HEK293 (cell line): ENCODE results near the gene TPM3.
"Not testable (repeated sequence)": the region's sequence is repeated elsewhere in the genome, so short reads cannot be mapped to it uniquely, and the experiment has no call there.

Experiments used
- CTCF ChIA-PET: fragments of 350-600 bp; formaldehyde crosslinking; extraction: SDS; loops from one replicate; lab custom pipeline; 2021; ENCODE audit warnings: antibody characterized with exemption; lab: Yijun Ruan, JAX
- POLR2A ChIA-PET: fragments of 300-600 bp; formaldehyde crosslinking; extraction: SDS; loops from one replicate; lab custom pipeline; 2020; ENCODE audit warnings: antibody characterized with exemption, inconsistent platforms; lab: Yijun Ruan, JAX
- H3K27ac ChIP-seq: fragments of 200-500 bp; sonication (Bioruptor generic); 2 replicates; pipeline ENCODE4 v1.5.1; 2014; ENCODE audit warnings: low read depth, low read length, control low read depth, inconsistent platforms; ENCODE audit errors: extremely low read depth
- H3K36me3 ChIP-seq, 2 experiments: fragments of 200-500 bp in 1 of 2; sonication (Bioruptor generic) in 1 of 2; 1 replicate in 1 of 2; 2 replicates in 1 of 2; pipeline ENCODE4 v1.5.1; 2014 to 2017; ENCODE audit warnings: inconsistent platforms in 2 of 2, low read length in 2 of 2; ENCODE audit not compliant: control insufficient read depth in 2 of 2, insufficient read depth in 1 of 2
- H3K4me1 ChIP-seq: fragments of 200-500 bp; sonication (Bioruptor generic); 2 replicates; pipeline ENCODE4 v1.5.1; 2014; ENCODE audit warnings: mild to moderate bottlenecking, low read length, inconsistent platforms; ENCODE audit not compliant: control insufficient read depth, insufficient read depth
- H3K4me3 ChIP-seq: 2 replicates; pipeline ENCODE4 v1.5.1; 2011; ENCODE audit warnings: low read depth, mild to moderate bottlenecking, control low read depth, low read length, moderate library complexity
- H3K9me3 ChIP-seq: fragments of 200-500 bp; sonication (Bioruptor generic); 2 replicates; pipeline ENCODE4 v1.5.1; 2014; ENCODE audit warnings: low read depth, low read length, inconsistent platforms; ENCODE audit not compliant: control insufficient read depth, insufficient read depth
- ELK4 ChIP-seq: IDR thresholded peaks from 2 replicates; pipeline ENCODE4 v1.6.1; 2011; ENCODE audit warnings: mild to moderate bottlenecking, low read depth, low read length, borderline replicate concordance
- GLI2 ChIP-seq: fragments of 450-650 bp; formaldehyde crosslinking; IDR thresholded peaks from 2 replicates; pipeline ENCODE4; 2017; ENCODE audit warnings: missing biosample characterization, missing genetic modification characterization, low read depth, borderline replicate concordance
- OVOL3 ChIP-seq: fragments of 450-650 bp; formaldehyde crosslinking; IDR thresholded peaks from 2 replicates; pipeline ENCODE4 v1.5.1; 2016; ENCODE audit warnings: missing biosample characterization, missing genetic modification characterization
- PRDM1 ChIP-seq: fragments of 450-650 bp; formaldehyde crosslinking; IDR thresholded peaks from 2 replicates; pipeline ENCODE4; 2016; ENCODE audit warnings: missing biosample characterization, missing genetic modification characterization
- SCRT2 ChIP-seq: fragments of 450-650 bp; formaldehyde crosslinking; IDR thresholded peaks from 2 replicates; pipeline ENCODE4 v1.5.1; 2016; ENCODE audit warnings: missing biosample characterization, missing genetic modification characterization
- SETDB1 ChIP-seq: IDR thresholded peaks from one replicate; pipeline ENCODE4 v1.6.1; 2017; ENCODE audit warnings: mild to moderate bottlenecking, low read length, moderate library complexity, mixed read lengths; ENCODE audit not compliant: insufficient read length
- ZBTB49 ChIP-seq: fragments of 450-650 bp; formaldehyde crosslinking; IDR thresholded peaks from 2 replicates; pipeline ENCODE4 v1.5.1; 2016; ENCODE audit warnings: missing biosample characterization, missing genetic modification characterization, low read depth
- ZEB2 ChIP-seq: fragments of 450-650 bp; formaldehyde crosslinking; IDR thresholded peaks from 2 replicates; pipeline ENCODE4 v1.5.1; 2016; ENCODE audit warnings: missing biosample characterization, missing genetic modification characterization
- ZFP69B ChIP-seq: fragments of 450-650 bp; formaldehyde crosslinking; IDR thresholded peaks from 2 replicates; pipeline ENCODE4 v1.5.1; 2016; ENCODE audit warnings: missing biosample characterization, missing genetic modification characterization
- ZIC2 ChIP-seq: fragments of 450-650 bp; formaldehyde crosslinking; IDR thresholded peaks from 2 replicates; pipeline ENCODE4 v1.5.1; 2016; ENCODE audit warnings: missing biosample characterization, missing genetic modification characterization
- ZNF146 ChIP-seq: fragments of 450-650 bp; formaldehyde crosslinking; IDR thresholded peaks from 2 replicates; pipeline ENCODE4 v1.5.1; 2016; ENCODE audit warnings: missing biosample characterization, missing genetic modification characterization
- ZNF214 ChIP-seq: fragments of 450-650 bp; formaldehyde crosslinking; IDR thresholded peaks from 2 replicates; pipeline ENCODE4 v1.5.1; 2017; ENCODE audit warnings: missing biosample characterization, mild to moderate bottlenecking, missing genetic modification characterization, borderline replicate concordance
- ZNF311 ChIP-seq: fragments of 450-650 bp; formaldehyde crosslinking; IDR thresholded peaks from 2 replicates; pipeline ENCODE4 v1.5.1; 2017; ENCODE audit warnings: missing biosample characterization, missing genetic modification characterization, borderline replicate concordance
- ZNF362 ChIP-seq: fragments of 450-650 bp; formaldehyde crosslinking; IDR thresholded peaks from 2 replicates; pipeline ENCODE4 v1.5.1; 2016; ENCODE audit warnings: missing biosample characterization, missing genetic modification characterization
- ZNF37A ChIP-seq: fragments of 450-650 bp; IDR thresholded peaks from 2 replicates; pipeline ENCODE4 v1.5.1; 2018; ENCODE audit warnings: missing biosample characterization, missing genetic modification characterization
- ZNF433 ChIP-seq: fragments of 450-650 bp; formaldehyde crosslinking; IDR thresholded peaks from 2 replicates; pipeline ENCODE4 v1.5.1; 2016; ENCODE audit warnings: missing biosample characterization, missing genetic modification characterization, low read depth
- ZNF48 ChIP-seq: fragments of 450-650 bp; formaldehyde crosslinking; IDR thresholded peaks from 2 replicates; pipeline ENCODE4 v1.5.1; 2016; ENCODE audit warnings: missing biosample characterization, missing genetic modification characterization
- ZNF501 ChIP-seq: fragments of 450-650 bp; formaldehyde crosslinking; IDR thresholded peaks from 2 replicates; pipeline ENCODE4 v1.5.1; 2016; ENCODE audit warnings: missing biosample characterization, missing genetic modification characterization
- ZNF558 ChIP-seq: fragments of 450-650 bp; formaldehyde crosslinking; IDR thresholded peaks from 2 replicates; pipeline ENCODE4 v1.5.1; 2016; ENCODE audit warnings: missing biosample characterization, missing genetic modification characterization
- ZNF585B ChIP-seq: fragments of 450-650 bp; formaldehyde crosslinking; IDR thresholded peaks from 2 replicates; pipeline ENCODE4 v1.5.1; 2016; ENCODE audit warnings: missing biosample characterization, missing genetic modification characterization
- ZNF677 ChIP-seq: fragments of 450-650 bp; IDR thresholded peaks from 2 replicates; pipeline ENCODE4 v1.5.0; 2018; ENCODE audit warnings: missing biosample characterization, mild to moderate bottlenecking, missing genetic modification characterization, moderate library complexity
- ZNF747 ChIP-seq: fragments of 450-650 bp; formaldehyde crosslinking; IDR thresholded peaks from 2 replicates; pipeline ENCODE4 v1.5.1; 2016; ENCODE audit warnings: missing biosample characterization, missing genetic modification characterization
- ZNF791 ChIP-seq: fragments of 450-650 bp; formaldehyde crosslinking; IDR thresholded peaks from 2 replicates; pipeline ENCODE4 v1.5.1; 2016; ENCODE audit warnings: missing biosample characterization, missing genetic modification characterization
- ZNF843 ChIP-seq: fragments of 450-650 bp; formaldehyde crosslinking; IDR thresholded peaks from 2 replicates; pipeline ENCODE4 v1.5.1; 2016; ENCODE audit warnings: missing biosample characterization, missing genetic modification characterization

Gene TPM3

GRCh38 chr1:154237880-154238506 lies 46.1 kb upstream of the TPM3 start:
- H3K4me3 ChIP-seq, result no peak overlapping the region
- H3K9me3 ChIP-seq, result no peaks in the 10 kb centered on the region
- H3K4me1 ChIP-seq, result no peaks in the 10 kb centered on the region
- no peak overlapping the region for H3K27ac ChIP-seq
- ChIA-PET POLR2A (interaction anchor here (1.3 kb wide), 1 partner anchor 18 kb away, joined by 4 read pairs; the partner anchor contains the start of gene UBAP2L), CTCF (no interaction called here)
- TF ChIP-seq ZNF843, result no peak
- peak; percentile 58 for TF ChIP-seq ZNF146 (tag by site-specific recombination)
- no peak for TF ChIP-seq GLI2
- no peak for TF ChIP-seq ZNF433 (tag by site-specific recombination)
- H3K36me3 ChIP-seq, result peaks cover 62 to 98% of the 10 kb centered on the region in 2 experiments

GRCh38 chr1:154237435-154237834 lies 45.5 kb upstream of the TPM3 start:
- Histone ChIP-seq H3K4me1 (no peaks in the 10 kb centered on the region), H3K27ac (no peak overlapping the region), H3K9me3 (no peaks in the 10 kb centered on the region), H3K36me3 (peaks cover 62 to 98% of the 10 kb centered on the region in 2 experiments), H3K4me3 (no peak overlapping the region)
- POLR2A ChIA-PET, result no interaction called here
- CTCF ChIA-PET, result no interaction called here
- TF ChIP-seq ZNF747 (tag by site-specific recombination) (no peak), ZNF362 (tag by site-specific recombination) (no peak), ZNF585B (tag by site-specific recombination) (no peak), SCRT2 (tag by site-specific recombination) (no peak), SETDB1 (no peak), OVOL3 (tag by site-specific recombination) (no peak), ZNF791 (no peak), ZNF37A (tag by site-specific recombination) (no peak), ZNF214 (tag by site-specific recombination) (no peak), ZNF48 (tag by site-specific recombination) (no peak), ZEB2 (tag by site-specific recombination) (no peak), ZNF677 (no peak), ZNF501 (tag by site-specific recombination) (no peak)

- no peaks in the 10 kb centered on the region for H3K9me3 ChIP-seq
- POLR2A ChIA-PET, result no interaction called here
- CTCF ChIA-PET, result no interaction called here
- no peak for TF ChIP-seq ZNF558 (tag by site-specific recombination)
- no peak for TF ChIP-seq ZFP69B (tag by site-specific recombination)
- no peak for TF ChIP-seq ZIC2
- TF ChIP-seq ZNF311 (tag by site-specific recombination), result no peak
- no peak for TF ChIP-seq PRDM1
- no peak for TF ChIP-seq ZBTB49 (tag by site-specific recombination)
- no peak for TF ChIP-seq ELK4
- no peak for TF ChIP-seq ZNF146 (tag by site-specific recombination)
- H3K27ac ChIP-seq, result no peak overlapping the region
- peaks cover 63 to 98% of the 10 kb centered on the region in 2 experiments for H3K36me3 ChIP-seq
- no peak overlapping the region for H3K4me3 ChIP-seq
- no peaks in the 10 kb centered on the region for H3K4me1 ChIP-seq
Measured at GRCh38 chr1:154236855-154237254, 45.0 kb upstream of the TPM3 start.

GRCh38 chr1:154233127-154233526 lies 41.2 kb upstream of the TPM3 start:
- CTCF ChIA-PET, H3K27ac ChIP-seq, H3K9me3 ChIP-seq, H3K4me1 ChIP-seq, H3K4me3 ChIP-seq: not testable (repeated sequence)
- POLR2A ChIA-PET, result interaction anchor here (0.7 kb wide), 1 partner anchor 16 kb away, joined by 3 read pairs; no protein-coding TSS in a partner anchor
- peaks cover 74 to 98% of the 10 kb centered on the region in 2 experiments for H3K36me3 ChIP-seq
